ENCODE results near the gene CFAP57.

DNA sequence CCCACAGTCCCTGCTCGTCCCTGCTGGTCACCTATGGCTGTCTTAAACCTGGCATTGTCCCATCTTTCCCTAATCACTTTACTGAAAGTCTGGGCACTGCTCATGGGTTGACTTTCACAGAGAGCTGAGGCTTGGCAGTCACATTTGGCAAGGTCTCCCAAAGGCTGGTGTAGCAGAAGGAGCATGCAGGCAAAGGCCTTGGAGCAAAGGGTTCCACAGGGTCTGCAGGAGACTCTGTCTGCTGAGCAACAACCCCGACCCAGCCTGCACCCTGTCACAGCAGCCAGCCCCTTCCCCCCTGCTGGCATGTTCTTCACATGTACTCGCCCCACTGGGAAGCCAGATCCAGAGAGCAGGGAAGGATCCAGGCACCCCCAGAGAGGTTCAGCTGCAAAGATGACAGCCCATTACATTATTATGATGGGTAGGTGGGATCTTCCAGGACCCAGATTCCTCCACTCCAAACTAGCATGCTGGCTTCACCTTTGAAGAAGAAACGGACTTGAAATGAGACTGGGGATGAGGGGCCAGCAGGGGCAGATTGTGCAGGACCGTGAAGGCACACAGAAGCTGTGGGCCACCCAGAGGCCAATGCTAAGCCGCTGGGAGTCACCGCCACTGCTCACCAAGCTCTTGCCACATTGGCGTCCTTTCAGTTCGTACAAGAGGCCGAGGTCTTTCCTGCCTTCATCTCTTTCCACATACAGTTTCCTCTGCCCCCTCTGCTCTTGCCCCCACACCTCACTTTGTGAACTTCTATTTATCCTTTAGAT is 83.5 kb downstream of the CFAP57 start:
- no peak for TF ChIP-seq EZH2 (IDR thresholded peaks at IDR 0.05; ENCODE audit: low read depth)
- TF ChIP-seq CTCF (conservative IDR thresholded peaks at IDR 0.05): no peak
